ENCODE measurements around the gene NECAP2.

DNA sequence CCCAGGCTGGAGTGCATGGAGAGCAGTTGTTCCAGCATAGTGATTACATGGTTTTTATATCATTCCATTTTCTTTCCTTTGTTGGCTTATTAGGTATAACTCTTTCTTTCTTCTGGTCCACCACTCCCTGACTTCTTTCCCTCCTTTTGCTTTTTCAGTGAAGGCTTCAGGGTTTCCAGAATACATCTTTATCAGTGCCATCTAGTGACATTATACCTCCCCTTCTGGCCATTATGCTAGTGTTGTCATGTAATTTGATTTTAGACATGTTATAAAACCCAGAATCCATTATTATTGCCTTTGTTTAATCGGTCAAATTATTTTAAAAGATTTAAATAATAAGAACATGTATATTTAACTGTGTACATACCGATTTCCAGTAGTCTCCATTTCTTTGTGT is 63.0 kb downstream of the NECAP2 start:
- TF ChIP-seq, protein P1, sequence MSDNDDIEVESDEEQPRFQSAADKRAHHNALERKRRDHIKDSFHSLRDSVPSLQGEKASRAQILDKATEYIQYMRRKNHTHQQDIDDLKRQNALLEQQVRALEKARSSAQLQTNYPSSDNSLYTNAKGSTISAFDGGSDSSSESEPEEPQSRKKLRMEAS (CRISPR knock-in tag; IDR thresholded peaks at IDR 0.05) = no peak
- TF ChIP-seq, protein P2, sequence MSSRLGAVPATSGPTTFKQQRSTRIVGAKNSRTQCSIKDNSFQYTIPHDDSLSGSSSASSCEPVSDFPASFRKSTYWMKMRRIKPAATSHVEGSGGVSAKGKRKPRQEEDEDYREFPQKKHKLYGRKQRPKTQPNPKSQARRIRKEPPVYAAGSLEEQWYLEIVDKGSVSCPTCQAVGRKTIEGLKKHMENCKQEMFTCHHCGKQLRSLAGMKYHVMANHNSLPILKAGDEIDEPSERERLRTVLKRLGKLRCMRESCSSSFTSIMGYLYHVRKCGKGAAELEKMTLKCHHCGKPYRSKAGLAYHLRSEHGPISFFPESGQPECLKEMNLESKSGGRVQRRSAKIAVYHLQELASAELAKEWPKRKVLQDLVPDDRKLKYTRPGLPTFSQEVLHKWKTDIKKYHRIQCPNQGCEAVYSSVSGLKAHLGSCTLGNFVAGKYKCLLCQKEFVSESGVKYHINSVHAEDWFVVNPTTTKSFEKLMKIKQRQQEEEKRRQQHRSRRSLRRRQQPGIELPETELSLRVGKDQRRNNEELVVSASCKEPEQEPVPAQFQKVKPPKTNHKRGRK (CRISPR knock-in tag; IDR thresholded peaks at IDR 0.05; ENCODE audit: borderline replicate concordance) = no peak
- TF ChIP-seq, protein P3, sequence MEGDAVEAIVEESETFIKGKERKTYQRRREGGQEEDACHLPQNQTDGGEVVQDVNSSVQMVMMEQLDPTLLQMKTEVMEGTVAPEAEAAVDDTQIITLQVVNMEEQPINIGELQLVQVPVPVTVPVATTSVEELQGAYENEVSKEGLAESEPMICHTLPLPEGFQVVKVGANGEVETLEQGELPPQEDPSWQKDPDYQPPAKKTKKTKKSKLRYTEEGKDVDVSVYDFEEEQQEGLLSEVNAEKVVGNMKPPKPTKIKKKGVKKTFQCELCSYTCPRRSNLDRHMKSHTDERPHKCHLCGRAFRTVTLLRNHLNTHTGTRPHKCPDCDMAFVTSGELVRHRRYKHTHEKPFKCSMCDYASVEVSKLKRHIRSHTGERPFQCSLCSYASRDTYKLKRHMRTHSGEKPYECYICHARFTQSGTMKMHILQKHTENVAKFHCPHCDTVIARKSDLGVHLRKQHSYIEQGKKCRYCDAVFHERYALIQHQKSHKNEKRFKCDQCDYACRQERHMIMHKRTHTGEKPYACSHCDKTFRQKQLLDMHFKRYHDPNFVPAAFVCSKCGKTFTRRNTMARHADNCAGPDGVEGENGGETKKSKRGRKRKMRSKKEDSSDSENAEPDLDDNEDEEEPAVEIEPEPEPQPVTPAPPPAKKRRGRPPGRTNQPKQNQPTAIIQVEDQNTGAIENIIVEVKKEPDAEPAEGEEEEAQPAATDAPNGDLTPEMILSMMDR (IDR thresholded peaks at IDR 0.05) = no peak
- TF ChIP-seq FOXJ3 (CRISPR knock-in tag; IDR thresholded peaks at IDR 0.05; ENCODE audit: borderline replicate concordance) = no peak
- TF ChIP-seq, protein P4, sequence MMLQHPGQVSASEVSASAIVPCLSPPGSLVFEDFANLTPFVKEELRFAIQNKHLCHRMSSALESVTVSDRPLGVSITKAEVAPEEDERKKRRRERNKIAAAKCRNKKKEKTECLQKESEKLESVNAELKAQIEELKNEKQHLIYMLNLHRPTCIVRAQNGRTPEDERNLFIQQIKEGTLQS (CRISPR knock-in tag; conservative IDR thresholded peaks at IDR 0.05) = no peak
- TF ChIP-seq ZNF232 (CRISPR knock-in tag; IDR thresholded peaks at IDR 0.05) = no peak
- TF ChIP-seq, protein P5, sequence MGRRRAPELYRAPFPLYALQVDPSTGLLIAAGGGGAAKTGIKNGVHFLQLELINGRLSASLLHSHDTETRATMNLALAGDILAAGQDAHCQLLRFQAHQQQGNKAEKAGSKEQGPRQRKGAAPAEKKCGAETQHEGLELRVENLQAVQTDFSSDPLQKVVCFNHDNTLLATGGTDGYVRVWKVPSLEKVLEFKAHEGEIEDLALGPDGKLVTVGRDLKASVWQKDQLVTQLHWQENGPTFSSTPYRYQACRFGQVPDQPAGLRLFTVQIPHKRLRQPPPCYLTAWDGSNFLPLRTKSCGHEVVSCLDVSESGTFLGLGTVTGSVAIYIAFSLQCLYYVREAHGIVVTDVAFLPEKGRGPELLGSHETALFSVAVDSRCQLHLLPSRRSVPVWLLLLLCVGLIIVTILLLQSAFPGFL (CRISPR knock-in tag; IDR thresholded peaks at IDR 0.05; ENCODE audit: borderline replicate concordance) = no peak
- no peak for TF ChIP-seq SMAD3 (CRISPR knock-in tag; IDR thresholded peaks at IDR 0.05; ENCODE audit: borderline replicate concordance)
- TF ChIP-seq CREM (CRISPR knock-in tag; IDR thresholded peaks at IDR 0.05) = no peak
- TF ChIP-seq TEAD4 (CRISPR knock-in tag; IDR thresholded peaks at IDR 0.05) = no peak
- no peak for TF ChIP-seq KAT7 (CRISPR knock-in tag; IDR thresholded peaks at IDR 0.05; ENCODE audit: borderline replicate concordance)

Data from WTC11 (cell line).